Endometrial microvascular endothelial cells (primary cell): ENCODE data around the gene HSPA4. TPM values are rescaled to one million over a fixed set of nuclear protein-coding genes. Genes with fewer than 3 reads are reported as not detected.
"Not testable (repeated sequence)": the region's sequence is repeated elsewhere in the genome, so short reads cannot be mapped to it uniquely, and the experiment has no call there.

Source experiments
- in situ Hi-C: cut with HindIII; loops from 2 replicates; pipeline ENCODE4 v1.10.0; 2017; ENCODE audit warnings: low sequenced_read_pairs, low pct_unique_long_range_greater_than_20kb; ENCODE audit errors: inconsistent ontology term
- total RNA-seq: library from RNA; depleted of rRNA; stranded (reverse); fragments of >200 nt; gene quantifications from one replicate; pipeline ENCODE4 v1.2.3, GENCODE V29; 2015; ENCODE audit errors: inconsistent ontology term

Gene HSPA4
- total RNA-seq, 1 donor from 2014 or later = 103 TPM

GRCh38 chr5:133117912-133118445, 66.2 kb downstream of the HSPA4 start:
- in situ Hi-C loops = no loop called here

GRCh38 chr5:133118741-133119140, 66.9 kb downstream of the HSPA4 start:
- in situ Hi-C loops = no loop called here

GRCh38 chr5:133119233-133119711, 67.5 kb downstream of the HSPA4 start:
- in situ Hi-C loops = no loop called here

- in situ Hi-C loops = no loop called here
These were observed 68.4 kb downstream of the HSPA4 start for GRCh38 chr5:133120156-133120750.

- in situ Hi-C loops = no loop called here
These were observed 69.3 kb downstream of the HSPA4 start for GRCh38 chr5:133121080-133121479.

GRCh38 chr5:133121611-133122150, 69.9 kb downstream of the HSPA4 start:
- in situ Hi-C loops = no loop called here

GRCh38 chr5:133122711-133123110, 70.9 kb downstream of the HSPA4 start:
- in situ Hi-C loops = no loop called here

GRCh38 chr5:133123297-133123696, 71.5 kb downstream of the HSPA4 start:
- in situ Hi-C loops = no loop called here

- in situ Hi-C loops = no loop called here
These were observed 73.1 kb downstream of the HSPA4 start for GRCh38 chr5:133124891-133125290.

- in situ Hi-C loops = no loop called here
These were observed 76.3 kb downstream of the HSPA4 start for GRCh38 chr5:133128066-133128465.

GRCh38 chr5:133129289-133129688, 77.5 kb downstream of the HSPA4 start:
- in situ Hi-C loops = no loop called here

GRCh38 chr5:133129950-133130349, 78.1 kb downstream of the HSPA4 start:
- in situ Hi-C loops = no loop called here

GRCh38 chr5:133130387-133131118, 78.7 kb downstream of the HSPA4 start:
- in situ Hi-C loops = no loop called here

- in situ Hi-C loops = no loop called here
These were observed 80.9 kb downstream of the HSPA4 start for GRCh38 chr5:133132717-133133116.

GRCh38 chr5:133133241-133133640, 81.4 kb downstream of the HSPA4 start:
- in situ Hi-C loops = not testable (repeated sequence)

GRCh38 chr5:133136890-133137289, 85.1 kb downstream of the HSPA4 start:
- in situ Hi-C loops = not testable (repeated sequence)

GRCh38 chr5:133140311-133140710, 88.5 kb downstream of the HSPA4 start:
- in situ Hi-C loops = no loop called here

GRCh38 chr5:133141746-133142145, 89.9 kb downstream of the HSPA4 start:
- in situ Hi-C loops = no loop called here

- in situ Hi-C loops = no loop called here
These were observed 91.0 kb downstream of the HSPA4 start for GRCh38 chr5:133142782-133143181.
